K562 (cell line): ENCODE data around the gene CD248. TPM values are rescaled to one million over a fixed set of nuclear protein-coding genes. Genes with fewer than 3 reads are reported as not detected.

ENCODE experiments used
- ATF7 ChIP-seq: fragments of 450-650 bp; IDR thresholded peaks from 2 replicates; pipeline ENCODE4 v1.7.1; 2014; ENCODE audit warnings: mild to moderate bottlenecking, moderate library complexity
- CREM ChIP-seq: IDR thresholded peaks from 2 replicates; pipeline ENCODE4 v1.6.1; 2014; ENCODE audit warnings: antibody characterized with exemption, low read depth
- FOXJ3 ChIP-seq: sonication (generic); formaldehyde crosslinking; IDR thresholded peaks from 2 replicates; pipeline ENCODE4 v1.4.0; 2020; ENCODE audit warnings: mild to moderate bottlenecking, missing genetic modification reagents
- FOXM1 ChIP-seq, 2 experiments: fragments of 450-650 bp in 1 of 2; sonication (generic) in 1 of 2; formaldehyde crosslinking in 1 of 2; IDR thresholded peaks; 2 replicates each; pipeline versions ENCODE4 v1.6.1 to v1.9.0; 2017 to 2022; ENCODE audit warnings: low read depth in 2 of 2, mild to moderate bottlenecking in 2 of 2, missing genetic modification reagents in 1 of 2, moderate library complexity in 1 of 2
- HDAC8 ChIP-seq: fragments of 450-650 bp; IDR thresholded peaks from 2 replicates; pipeline ENCODE4 v1.6.1; 2016; ENCODE audit warnings: mild to moderate bottlenecking, missing genetic modification characterization, moderate library complexity, missing compliant biosample characterization
- HNRNPLL ChIP-seq: fragments of 200-400 bp; formaldehyde crosslinking; IDR thresholded peaks from 2 replicates; pipeline ENCODE4 v1.6.1; 2017; ENCODE audit warnings: low read length, low read depth, mild to moderate bottlenecking; ENCODE audit not compliant: poor library complexity, severe bottlenecking
- KLF1 ChIP-seq: fragments of 450-650 bp; IDR thresholded peaks from 2 replicates; pipeline ENCODE4 v1.6.1; 2016; ENCODE audit warnings: missing genetic modification characterization, missing compliant biosample characterization
- MAZ ChIP-seq, 2 experiments: fragments of 450-650 bp in 1 of 2; sonication (generic) in 1 of 2; formaldehyde crosslinking; IDR thresholded peaks in 1 of 2; conservative IDR thresholded peaks in 1 of 2; 2 replicates each; pipeline versions ENCODE4 v1.4.0 to v1.5.0; 2020; ENCODE audit warnings: mild to moderate bottlenecking in 1 of 2, missing genetic modification reagents in 1 of 2
- NCOA4 ChIP-seq: fragments of 450-650 bp; IDR thresholded peaks from 2 replicates; pipeline ENCODE4 v1.6.1; 2018; ENCODE audit warnings: mild to moderate bottlenecking; ENCODE audit not compliant: partially characterized antibody
- NFYB ChIP-seq: IDR thresholded peaks from 2 replicates; pipeline ENCODE4 v1.6.1; 2011; ENCODE audit warnings: mild to moderate bottlenecking, moderate library complexity; ENCODE audit not compliant: insufficient read length; ENCODE audit errors: extremely low read depth
- NR4A1 ChIP-seq, 2 experiments: fragments of 250-450 bp in 1 of 2; fragments of 450-650 bp in 1 of 2; sonication (Bioruptor Pico) in 1 of 2; IDR thresholded peaks; 2 replicates each; pipeline versions ENCODE4 v1.4.0 to v1.6.1; 2016 to 2020; ENCODE audit warnings: mild to moderate bottlenecking in 2 of 2, missing compliant biosample characterization in 1 of 2, missing genetic modification characterization in 1 of 2, moderate library complexity in 1 of 2
- RBM22 ChIP-seq: fragments of 200-400 bp; formaldehyde crosslinking; IDR thresholded peaks from 2 replicates; pipeline ENCODE4 v1.6.1; 2018; ENCODE audit warnings: low read length, low read depth; ENCODE audit not compliant: poor library complexity, severe bottlenecking
- SRF ChIP-seq, 2 experiments: fragments of 250-450, 450-650 bp in 1 of 2; sonication (Bioruptor Pico) in 1 of 2; sonication (generic) in 1 of 2; formaldehyde crosslinking; IDR thresholded peaks; 2 replicates each; pipeline versions ENCODE4 v1.5.0 to v1.5.1; 2020 to 2022; ENCODE audit warnings: mild to moderate bottlenecking in 1 of 2, missing genetic modification reagents in 1 of 2
- TGIF2 ChIP-seq: sonication (generic); formaldehyde crosslinking; IDR thresholded peaks from 2 replicates; pipeline ENCODE4 v1.8.1; 2022; ENCODE audit warnings: mild to moderate bottlenecking, missing genetic modification reagents, moderate library complexity
- ZNF253 ChIP-seq: fragments of 250-450 bp; sonication (Bioruptor Pico); conservative IDR thresholded peaks from 2 replicates; pipeline ENCODE4 v1.6.1; 2021; ENCODE audit warnings: mild to moderate bottlenecking
- ZNF3 ChIP-seq: fragments of 250-450 bp; sonication (Bioruptor Pico); IDR thresholded peaks from 2 replicates; pipeline ENCODE4 v1.5.0; 2021; ENCODE audit warnings: mild to moderate bottlenecking, moderate library complexity
- polyA plus RNA-seq, 8 experiments: library from polyadenylated mRNA; depleted of rRNA in 4 of 8; stranded (reverse) in 5 of 8; unstranded in 3 of 8; fragments of >200 nt; fragmentation: Nextera tagmentation in 2 of 8; fragmentation: Illumina TruSeq in 1 of 8; extraction: Ambion mirVana in 2 of 8; extraction: Trizol in 1 of 8; gene quantifications; 2 replicates each; pipeline versions ENCODE4 v1.2.1 to v1.2.3, GENCODE V29; 2011 to 2014; ENCODE audit warnings: inconsistent platforms in 1 of 8, missing spikeins in 1 of 8
- total RNA-seq, 7 experiments: library from RNA; depleted of rRNA in 6 of 7; stranded (reverse); fragments of >200 nt in 6 of 7; fragmentation: Illumina TruSeq in 2 of 7; extraction: Trizol in 2 of 7; gene quantifications; 2 replicates each; pipeline versions ENCODE4 v1.2.1 to v1.2.3, GENCODE V29; 2011 to 2021; ENCODE audit warnings: low replicate concordance in 1 of 7
- TF ChIP-seq, protein P1 (sequence below): fragments of 450-650 bp; IDR thresholded peaks from 2 replicates; pipeline ENCODE4 v1.6.1; 2014; ENCODE audit warnings: low read depth, mild to moderate bottlenecking, moderate library complexity, borderline replicate concordance
- TF ChIP-seq, protein P2 (sequence below): fragments of 200-800 bp; sonication (Bioruptor generic); IDR thresholded peaks from 2 replicates; pipeline ENCODE4 v1.6.1; 2017; ENCODE audit warnings: missing genetic modification characterization, missing compliant biosample characterization
- TF ChIP-seq, protein P3 (sequence below): sonication (generic); formaldehyde crosslinking; IDR thresholded peaks from 2 replicates; pipeline ENCODE4 v1.9.0; 2022; ENCODE audit warnings: mild to moderate bottlenecking, missing genetic modification reagents
- TF ChIP-seq, protein P4 (sequence below), 2 experiments: fragments of 450-650 bp in 1 of 2; sonication (generic) in 1 of 2; formaldehyde crosslinking in 1 of 2; IDR thresholded peaks in 1 of 2; conservative IDR thresholded peaks in 1 of 2; 2 replicates each; pipeline versions ENCODE4 v1.6.1 to v1.8.1; 2016 to 2023; ENCODE audit warnings: mild to moderate bottlenecking in 2 of 2, moderate library complexity in 2 of 2, inconsistent platforms in 1 of 2, missing genetic modification reagents in 1 of 2

Gene CD248
- total and polyA plus RNA-seq, 9 of the 15 experiments (the other 6 are each of a cell fraction or from before 2014, with no cell fraction given), result 0.09 TPM; not detected in 8

DNA sequence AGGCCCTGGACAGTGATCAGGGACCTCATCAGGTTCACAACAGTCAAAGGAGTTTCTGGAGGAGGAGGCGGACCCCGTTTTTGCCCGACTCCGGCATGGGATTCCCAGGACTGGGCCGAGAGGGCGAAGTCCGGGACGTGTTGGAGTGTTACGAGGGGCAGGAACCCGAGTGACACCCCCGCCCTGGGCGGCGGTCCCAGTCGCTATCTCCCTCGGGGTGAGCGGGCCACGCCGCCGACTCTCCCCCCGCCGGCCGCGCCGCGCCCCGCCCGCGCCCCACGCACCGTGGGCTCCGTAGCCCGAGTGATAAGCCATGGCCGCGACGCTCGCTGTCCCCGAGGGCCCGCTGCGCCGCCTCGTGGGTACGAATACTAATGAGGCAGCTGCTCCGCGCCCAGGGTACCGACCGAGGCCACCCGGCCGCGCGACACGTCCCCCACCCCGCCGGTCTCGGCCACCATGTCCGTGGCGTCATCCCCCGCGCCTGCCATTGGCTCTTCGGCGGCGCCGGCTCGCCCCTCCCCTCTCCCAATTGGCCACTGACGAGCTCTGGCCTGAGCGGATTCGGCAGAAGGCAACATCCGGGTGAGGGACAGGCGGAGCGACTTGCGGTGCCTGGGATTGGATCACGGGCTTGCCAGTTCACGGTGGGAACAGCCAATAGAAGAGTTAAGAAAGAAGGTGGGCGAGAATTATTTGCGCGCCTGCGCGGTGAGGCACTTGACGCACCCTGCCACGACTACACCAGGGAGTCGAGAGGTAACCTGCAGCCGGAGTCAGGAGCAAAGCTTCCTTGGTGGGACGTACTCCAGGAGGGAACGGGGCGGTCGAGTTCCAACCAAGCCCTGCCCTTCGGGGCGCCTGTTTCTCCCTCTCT lies 27.9 kb downstream of the CD248 start, which contains the start of gene YIF1A (continued):
- TF ChIP-seq, protein P1, sequence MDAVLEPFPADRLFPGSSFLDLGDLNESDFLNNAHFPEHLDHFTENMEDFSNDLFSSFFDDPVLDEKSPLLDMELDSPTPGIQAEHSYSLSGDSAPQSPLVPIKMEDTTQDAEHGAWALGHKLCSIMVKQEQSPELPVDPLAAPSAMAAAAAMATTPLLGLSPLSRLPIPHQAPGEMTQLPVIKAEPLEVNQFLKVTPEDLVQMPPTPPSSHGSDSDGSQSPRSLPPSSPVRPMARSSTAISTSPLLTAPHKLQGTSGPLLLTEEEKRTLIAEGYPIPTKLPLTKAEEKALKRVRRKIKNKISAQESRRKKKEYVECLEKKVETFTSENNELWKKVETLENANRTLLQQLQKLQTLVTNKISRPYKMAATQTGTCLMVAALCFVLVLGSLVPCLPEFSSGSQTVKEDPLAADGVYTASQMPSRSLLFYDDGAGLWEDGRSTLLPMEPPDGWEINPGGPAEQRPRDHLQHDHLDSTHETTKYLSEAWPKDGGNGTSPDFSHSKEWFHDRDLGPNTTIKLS, result peak; percentile 99
- TF ChIP-seq KLF1 (no peak), HDAC8 (peak; percentile 61; the same call in 1 of the 2 replicates), MAZ (CRISPR knock-in tag; conservative IDR thresholded peaks at IDR 0.05 in 1 of 2, IDR thresholded peaks at IDR 0.05 in 1 of 2) (peak; percentile 75 to 94), FOXM1 (IDR thresholded peaks at IDR 0.05; ENCODE audit: low read depth) (no peak), FOXM1 (CRISPR knock-in tag; IDR thresholded peaks at IDR 0.05; ENCODE audit: low read depth) (no peak), CREM (peak; percentile 94), TGIF2 (CRISPR knock-in tag) (no peak), FOXJ3 (CRISPR knock-in tag) (no peak), RBM22 (no peak), NFYB (peak; percentile 90), ZNF253 (CRISPR knock-in tag) (no peak), HNRNPLL (peak; percentile 34), ATF7 (peak; percentile 99), ZNF3 (CRISPR knock-in tag) (no peak), NCOA4 (no peak), NR4A1 (CRISPR knock-in tag; IDR thresholded peaks at IDR 0.05) (no peak; the same call in 1 of the 2 replicates), NR4A1 (tag; IDR thresholded peaks at IDR 0.05) (0 out of 2 replicates have a peak, but pooled peaks have one; percentile 64), SRF (CRISPR knock-in tag; IDR thresholded peaks at IDR 0.05) (peak in 1 of 2 experiments; percentile 20; a peak in 1 of 4 replicates)
- TF ChIP-seq, protein P2, sequence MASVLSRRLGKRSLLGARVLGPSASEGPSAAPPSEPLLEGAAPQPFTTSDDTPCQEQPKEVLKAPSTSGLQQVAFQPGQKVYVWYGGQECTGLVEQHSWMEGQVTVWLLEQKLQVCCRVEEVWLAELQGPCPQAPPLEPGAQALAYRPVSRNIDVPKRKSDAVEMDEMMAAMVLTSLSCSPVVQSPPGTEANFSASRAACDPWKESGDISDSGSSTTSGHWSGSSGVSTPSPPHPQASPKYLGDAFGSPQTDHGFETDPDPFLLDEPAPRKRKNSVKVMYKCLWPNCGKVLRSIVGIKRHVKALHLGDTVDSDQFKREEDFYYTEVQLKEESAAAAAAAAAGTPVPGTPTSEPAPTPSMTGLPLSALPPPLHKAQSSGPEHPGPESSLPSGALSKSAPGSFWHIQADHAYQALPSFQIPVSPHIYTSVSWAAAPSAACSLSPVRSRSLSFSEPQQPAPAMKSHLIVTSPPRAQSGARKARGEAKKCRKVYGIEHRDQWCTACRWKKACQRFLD (CRISPR knock-in tag), result peak; percentile 61; the same call in 1 of the 2 replicates
- TF ChIP-seq, protein P3, sequence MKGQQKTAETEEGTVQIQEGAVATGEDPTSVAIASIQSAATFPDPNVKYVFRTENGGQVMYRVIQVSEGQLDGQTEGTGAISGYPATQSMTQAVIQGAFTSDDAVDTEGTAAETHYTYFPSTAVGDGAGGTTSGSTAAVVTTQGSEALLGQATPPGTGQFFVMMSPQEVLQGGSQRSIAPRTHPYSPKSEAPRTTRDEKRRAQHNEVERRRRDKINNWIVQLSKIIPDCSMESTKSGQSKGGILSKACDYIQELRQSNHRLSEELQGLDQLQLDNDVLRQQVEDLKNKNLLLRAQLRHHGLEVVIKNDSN (CRISPR knock-in tag), result peak; percentile 60
- TF ChIP-seq, protein P4, sequence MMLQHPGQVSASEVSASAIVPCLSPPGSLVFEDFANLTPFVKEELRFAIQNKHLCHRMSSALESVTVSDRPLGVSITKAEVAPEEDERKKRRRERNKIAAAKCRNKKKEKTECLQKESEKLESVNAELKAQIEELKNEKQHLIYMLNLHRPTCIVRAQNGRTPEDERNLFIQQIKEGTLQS (IDR thresholded peaks at IDR 0.05), result peak; percentile 71
- TF ChIP-seq, protein P4 (CRISPR knock-in tag; conservative IDR thresholded peaks at IDR 0.05), result peak; percentile 46; the same call in 1 of the 2 replicates
